ENCODE data around the gene SOCS3.

DNA sequence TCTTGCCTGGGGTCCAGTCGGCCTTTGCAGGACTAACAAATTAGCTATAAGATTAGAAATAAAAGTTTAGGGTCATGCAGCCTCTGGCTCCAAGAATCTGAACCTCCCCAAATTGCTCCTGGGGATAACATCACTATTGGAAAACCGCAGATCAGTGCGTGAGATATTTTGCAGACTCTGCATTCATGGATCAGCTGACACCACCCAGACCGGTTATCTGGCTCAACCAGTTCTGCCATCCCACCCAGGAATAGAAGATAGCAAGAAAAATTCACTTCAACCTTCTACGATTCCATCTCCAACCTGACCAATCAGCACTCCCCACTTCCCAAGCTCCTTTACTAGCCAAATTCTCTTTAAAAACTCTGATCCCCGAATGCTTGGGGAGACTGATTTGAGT is 14.3 kb upstream of the SOCS3 start:
- TF ChIP-seq, protein P1, sequence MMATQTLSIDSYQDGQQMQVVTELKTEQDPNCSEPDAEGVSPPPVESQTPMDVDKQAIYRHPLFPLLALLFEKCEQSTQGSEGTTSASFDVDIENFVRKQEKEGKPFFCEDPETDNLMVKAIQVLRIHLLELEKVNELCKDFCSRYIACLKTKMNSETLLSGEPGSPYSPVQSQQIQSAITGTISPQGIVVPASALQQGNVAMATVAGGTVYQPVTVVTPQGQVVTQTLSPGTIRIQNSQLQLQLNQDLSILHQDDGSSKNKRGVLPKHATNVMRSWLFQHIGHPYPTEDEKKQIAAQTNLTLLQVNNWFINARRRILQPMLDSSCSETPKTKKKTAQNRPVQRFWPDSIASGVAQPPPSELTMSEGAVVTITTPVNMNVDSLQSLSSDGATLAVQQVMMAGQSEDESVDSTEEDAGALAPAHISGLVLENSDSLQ (IDR thresholded peaks at IDR 0.05): no peak
- no peak for TF ChIP-seq ZNF384 (IDR thresholded peaks at IDR 0.05)
- TF ChIP-seq L3MBTL2 (conservative IDR thresholded peaks at IDR 0.05): no peak
- no peak for TF ChIP-seq HDGF (IDR thresholded peaks at IDR 0.05; ENCODE audit: borderline replicate concordance)
